Activated naive CD4-positive, alpha-beta T cell treated with anti-CD3 and anti-CD28 coated beads for 36 hours (primary cell): ENCODE data around the gene CTSA. TPM values are rescaled to one million over a fixed set of nuclear protein-coding genes. Genes with fewer than 3 reads are reported as not detected.

Experiments
- CTCF ChIA-PET: fragments of 350-600 bp; sonication (Branson Sonifier 250); formaldehyde crosslinking; loops from one replicate; lab custom pipeline; 2021; ENCODE audit warnings: antibody characterized with exemption; lab: Charles Lee
- DNase-seq: peaks from one replicate; pipeline ENCODE4 v3.0.0-alpha.2; 2020
- H3K27ac Mint-ChIP-seq: one replicate; pipeline ENCODE4 v1.8.0; 2021; ENCODE audit warnings: mild to moderate bottlenecking, mixed read lengths
- H3K27me3 Mint-ChIP-seq: one replicate; pipeline ENCODE4 v1.8.0; 2021; ENCODE audit warnings: low read depth, mixed read lengths
- H3K36me3 Mint-ChIP-seq: one replicate; pipeline ENCODE4 v1.8.0; 2021; ENCODE audit warnings: low read depth, mixed read lengths
- H3K4me1 Mint-ChIP-seq: one replicate; pipeline ENCODE4 v1.8.0; 2021; ENCODE audit warnings: low read depth, mixed read lengths
- H3K4me3 Mint-ChIP-seq: one replicate; pipeline ENCODE4 v1.8.0; 2021; ENCODE audit warnings: mild to moderate bottlenecking, moderate library complexity, mixed read lengths
- H3K9me3 Mint-ChIP-seq: one replicate; pipeline ENCODE4 v1.8.0; 2021; ENCODE audit warnings: mixed read lengths
- intact Hi-C: fragments of 100-400 bp; cut with micrococcal nuclease; formaldehyde crosslinking; loops from one replicate; pipeline ENCODE4 v1.15.1; 2023
- total RNA-seq, 2 experiments: library from RNA; stranded (reverse); gene quantifications; one replicate each; pipeline ENCODE4 v1.2.3, GENCODE V29; 2021

The CTSA gene
- total RNA-seq, 2 experiments from 2014 or later = 28.7 to 31.5 TPM

DNA sequence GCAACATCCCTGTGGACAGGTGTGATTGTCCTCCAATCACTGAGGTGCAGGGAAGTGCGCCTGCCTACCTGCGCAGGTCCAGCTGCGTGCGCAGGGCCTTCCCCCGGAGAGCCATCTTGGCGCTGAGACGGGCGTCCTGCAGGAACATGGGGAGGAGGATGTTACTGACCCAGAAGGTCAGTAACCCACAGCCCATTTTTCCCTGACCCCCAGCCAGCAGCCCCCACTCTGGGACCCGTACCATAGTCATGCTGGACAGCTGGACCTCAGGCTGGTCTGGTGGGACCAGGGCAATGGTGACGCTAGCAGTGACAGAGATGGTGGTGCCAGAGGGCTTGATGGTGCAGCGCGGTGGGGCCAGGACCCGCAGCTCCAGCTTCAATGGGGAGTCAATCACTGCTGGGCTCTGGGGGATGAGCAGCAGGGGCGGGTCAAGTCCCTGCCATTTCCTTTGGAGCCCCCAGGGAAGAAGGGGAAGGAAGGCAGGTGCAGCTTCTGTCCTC is 11.1 kb downstream of the CTSA start:
- CTCF ChIA-PET = interaction anchor here (0.6 kb wide), 1 partner anchor 41 kb away, joined by 3 read pairs; no protein-coding TSS in a partner anchor
- H3K27ac Mint-ChIP-seq = no peak overlapping the region
- H3K9me3 Mint-ChIP-seq = no peaks in the 10 kb centered on the region
- H3K4me3 Mint-ChIP-seq = no peak overlapping the region
- H3K27me3 Mint-ChIP-seq = no peaks in the 10 kb centered on the region
- DNase-seq = no peak
- H3K36me3 Mint-ChIP-seq = peaks cover 4% of the 10 kb centered on the region
- H3K4me1 Mint-ChIP-seq = no peaks in the 10 kb centered on the region
- intact Hi-C loops = no loop called here

DNA sequence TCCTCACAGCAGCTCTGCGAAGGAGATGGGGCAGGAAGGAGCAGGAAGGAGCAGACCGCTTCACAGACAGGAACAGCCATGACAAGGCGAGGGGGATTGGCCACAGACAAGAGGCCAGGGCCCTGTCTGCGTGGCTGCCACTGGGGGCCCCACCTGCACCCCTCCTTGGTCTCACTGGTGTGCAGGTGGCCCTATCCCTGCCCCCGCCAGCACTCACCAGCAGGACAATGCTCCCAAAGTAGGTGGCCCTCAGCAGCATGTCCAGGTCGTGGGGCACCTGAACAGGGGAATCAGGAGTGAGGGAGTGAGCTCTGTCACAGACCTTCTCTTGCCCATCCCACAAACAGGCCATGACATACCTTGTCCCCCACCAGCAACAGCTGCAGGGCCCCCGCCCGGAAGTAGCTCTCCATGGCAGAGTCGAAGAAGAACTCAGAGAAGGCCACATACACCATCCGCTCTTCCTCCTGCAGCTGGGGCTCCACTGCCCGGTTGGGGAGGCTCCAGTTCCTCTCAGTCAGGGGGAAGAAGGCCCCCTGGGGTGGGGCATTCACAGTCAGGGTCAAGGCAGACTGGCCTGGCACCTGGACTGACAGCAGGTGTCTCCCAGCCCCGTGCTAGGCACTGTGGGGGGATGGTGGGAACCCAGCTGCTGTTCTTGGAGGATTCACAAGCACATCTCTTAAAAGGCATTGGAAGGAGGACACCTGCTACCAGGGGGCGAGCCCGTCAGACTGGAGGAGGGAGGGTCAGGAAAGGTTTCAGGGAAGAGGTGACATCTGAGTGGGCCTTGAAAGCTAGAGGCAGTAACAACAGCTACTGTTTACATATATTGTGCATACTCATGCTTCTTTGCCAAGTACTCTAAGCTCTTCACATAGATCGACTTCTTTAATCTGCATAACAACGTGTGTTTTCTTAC is 13.7 kb downstream of the CTSA start:
- no peaks in the 10 kb centered on the region for H3K4me1 Mint-ChIP-seq
- H3K27ac Mint-ChIP-seq = no peak overlapping the region
- H3K36me3 Mint-ChIP-seq = no peaks in the 10 kb centered on the region
- no peaks in the 10 kb centered on the region for H3K27me3 Mint-ChIP-seq
- H3K9me3 Mint-ChIP-seq = no peaks in the 10 kb centered on the region
- no peak for DNase-seq
- intact Hi-C loops = no loop called here
- H3K4me3 Mint-ChIP-seq = no peak overlapping the region
- CTCF ChIA-PET = interaction anchor here (1.4 kb wide), 2 partner anchors 65 to 81 kb away, joined by 4 to 5 read pairs; no protein-coding TSS in a partner anchor

DNA sequence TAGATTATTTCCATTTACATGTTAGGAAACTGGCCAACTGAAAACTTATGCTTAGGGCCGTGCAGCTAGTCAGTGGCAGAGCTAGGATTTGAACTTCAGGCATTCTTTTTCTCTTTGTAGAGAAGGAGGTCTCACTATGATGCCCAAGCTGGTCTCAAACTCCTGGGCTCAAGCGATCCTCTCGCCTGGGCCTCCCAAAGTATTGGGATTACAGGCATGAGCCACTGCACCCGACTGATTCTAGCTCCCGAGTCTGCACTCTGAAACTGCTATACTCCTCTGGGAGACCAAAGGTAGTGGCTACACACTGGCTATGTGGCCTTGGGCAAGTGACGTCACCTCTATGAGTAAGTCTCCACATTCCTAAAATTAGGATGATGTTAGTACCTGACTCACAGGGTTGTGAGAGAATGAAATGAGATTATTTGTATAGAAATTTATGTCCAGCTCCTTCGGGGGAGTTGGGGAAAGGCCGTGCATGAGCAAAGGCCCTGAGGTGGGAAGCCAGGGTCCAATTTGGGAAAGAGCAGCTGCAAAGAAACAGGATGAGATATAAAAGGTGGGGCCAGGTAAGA is 14.5 kb downstream of the CTSA start:
- no peak for DNase-seq
- intact Hi-C loops = no loop called here
- Mint-ChIP-seq H3K4me3 (no peak overlapping the region), H3K27ac (no peak overlapping the region), H3K27me3 (no peaks in the 10 kb centered on the region), H3K4me1 (peaks cover 2% of the 10 kb centered on the region), H3K9me3 (no peaks in the 10 kb centered on the region), H3K36me3 (no peaks in the 10 kb centered on the region)
- CTCF ChIA-PET = interaction anchor here (1.4 kb wide), 2 partner anchors 64 to 82 kb away, joined by 4 to 5 read pairs; no protein-coding TSS in a partner anchor

DNA sequence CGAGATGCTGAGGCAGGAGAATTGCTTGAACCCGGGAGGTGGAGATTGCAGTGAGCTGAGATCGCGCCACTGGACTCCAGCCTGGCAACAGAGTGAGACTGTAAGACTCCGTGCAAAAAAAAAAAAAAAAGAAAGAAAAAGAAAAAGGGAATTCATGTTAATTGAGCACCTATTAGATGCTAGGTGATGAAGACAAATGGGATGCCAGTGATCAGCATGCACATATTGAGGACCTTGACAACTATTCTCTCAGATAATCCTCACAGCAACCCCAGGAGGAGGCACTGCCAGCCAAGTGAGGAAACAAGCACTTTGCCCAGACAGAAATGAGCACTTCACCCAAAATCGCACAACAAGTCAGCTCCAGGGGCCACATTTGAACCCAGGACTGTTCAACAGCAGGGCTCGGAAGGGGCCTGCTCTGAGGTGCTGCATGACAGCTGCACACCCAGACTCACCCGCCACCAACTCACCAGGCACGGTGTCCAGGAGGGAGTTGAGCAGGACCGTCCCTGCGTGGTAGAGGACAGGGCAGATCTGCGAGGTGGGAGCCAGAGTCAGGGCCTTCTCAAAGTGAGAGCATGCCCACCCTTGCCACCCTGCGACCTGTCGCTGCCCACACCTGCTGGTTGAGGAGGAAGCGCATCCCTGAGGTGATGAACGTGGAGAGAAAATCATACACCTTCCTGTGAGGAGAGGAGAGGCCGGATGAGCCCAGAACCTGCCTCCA is 16.2 kb downstream of the CTSA start:
- H3K36me3 Mint-ChIP-seq = no peaks in the 10 kb centered on the region
- no peak overlapping the region for H3K27ac Mint-ChIP-seq
- intact Hi-C loops = no loop called here
- no peak overlapping the region for H3K4me3 Mint-ChIP-seq
- no peak for DNase-seq
- peaks cover 17% of the 10 kb centered on the region for H3K4me1 Mint-ChIP-seq
- CTCF ChIA-PET = interaction anchor here (1.1 kb wide), 1 partner anchor 119 kb away, joined by 3 read pairs; no protein-coding TSS in a partner anchor
- no peaks in the 10 kb centered on the region for H3K9me3 Mint-ChIP-seq
- H3K27me3 Mint-ChIP-seq = peaks cover 3% of the 10 kb centered on the region

DNA sequence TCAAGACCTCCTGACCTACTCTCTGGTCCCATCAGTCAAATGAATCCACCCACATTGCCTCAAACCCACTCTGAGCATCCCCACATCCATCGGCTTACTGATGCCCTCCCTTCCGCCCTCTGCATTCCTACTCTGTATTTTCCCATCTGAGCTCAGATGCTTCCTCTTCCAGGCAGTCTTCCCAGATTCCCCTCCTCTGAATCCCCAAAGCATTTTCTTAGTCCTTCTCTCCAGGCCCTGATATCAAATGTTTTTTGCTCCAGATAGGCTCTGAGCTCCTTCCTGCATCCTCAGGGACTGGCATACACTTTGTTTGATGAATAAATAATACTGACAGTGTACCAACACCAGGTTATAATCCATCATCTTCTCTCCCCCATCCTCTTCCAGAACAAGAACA is 16.9 kb downstream of the CTSA start:
- Mint-ChIP-seq H3K4me1 (peaks cover 19% of the 10 kb centered on the region), H3K9me3 (no peaks in the 10 kb centered on the region), H3K4me3 (no peak overlapping the region), H3K27ac (no peak overlapping the region), H3K27me3 (peaks cover 6% of the 10 kb centered on the region), H3K36me3 (no peaks in the 10 kb centered on the region)
- CTCF ChIA-PET = interaction anchor here (1.1 to 2.9 kb wide), 2 partner anchors 18 to 120 kb away, joined by 3 to 7 read pairs; partner anchors contain the start of genes CTSA and NEURL2
- no peak for DNase-seq
- intact Hi-C loops = no loop called here

DNA sequence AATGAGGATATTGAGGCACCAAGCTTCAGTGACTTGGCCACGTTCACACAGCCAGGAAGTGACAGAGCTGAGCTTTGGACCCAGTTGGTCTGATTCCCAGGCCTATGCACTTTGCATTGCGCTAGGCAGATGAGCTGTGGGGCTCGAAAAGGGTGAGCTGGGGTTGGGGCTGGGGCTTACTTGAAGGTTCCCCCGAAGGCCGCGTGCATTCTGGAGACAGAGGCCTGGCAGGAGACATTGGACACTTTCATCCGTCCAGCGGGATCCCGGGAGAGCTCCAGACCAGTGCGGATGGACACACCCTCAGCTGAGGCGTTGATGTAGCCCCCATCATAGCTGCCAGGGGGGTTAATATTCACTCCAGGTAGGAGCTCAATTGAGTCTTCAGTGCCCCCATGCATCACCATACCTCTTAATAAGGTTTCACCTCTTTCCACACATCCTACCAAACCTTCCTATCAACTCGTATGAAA is 18.2 kb downstream of the CTSA start:
- DNase-seq = no peak
- intact Hi-C loops = no loop called here
- Mint-ChIP-seq H3K36me3 (no peaks in the 10 kb centered on the region), H3K4me3 (no peak overlapping the region), H3K27me3 (peaks cover 11% of the 10 kb centered on the region), H3K9me3 (no peaks in the 10 kb centered on the region), H3K27ac (no peak overlapping the region), H3K4me1 (peaks cover 20% of the 10 kb centered on the region)
- CTCF ChIA-PET = interaction anchor here (0.7 to 2.9 kb wide), 3 partner anchors 19 to 111 kb away, joined by 3 to 7 read pairs (median 3); partner anchors contain the start of genes CTSA and NEURL2

DNA sequence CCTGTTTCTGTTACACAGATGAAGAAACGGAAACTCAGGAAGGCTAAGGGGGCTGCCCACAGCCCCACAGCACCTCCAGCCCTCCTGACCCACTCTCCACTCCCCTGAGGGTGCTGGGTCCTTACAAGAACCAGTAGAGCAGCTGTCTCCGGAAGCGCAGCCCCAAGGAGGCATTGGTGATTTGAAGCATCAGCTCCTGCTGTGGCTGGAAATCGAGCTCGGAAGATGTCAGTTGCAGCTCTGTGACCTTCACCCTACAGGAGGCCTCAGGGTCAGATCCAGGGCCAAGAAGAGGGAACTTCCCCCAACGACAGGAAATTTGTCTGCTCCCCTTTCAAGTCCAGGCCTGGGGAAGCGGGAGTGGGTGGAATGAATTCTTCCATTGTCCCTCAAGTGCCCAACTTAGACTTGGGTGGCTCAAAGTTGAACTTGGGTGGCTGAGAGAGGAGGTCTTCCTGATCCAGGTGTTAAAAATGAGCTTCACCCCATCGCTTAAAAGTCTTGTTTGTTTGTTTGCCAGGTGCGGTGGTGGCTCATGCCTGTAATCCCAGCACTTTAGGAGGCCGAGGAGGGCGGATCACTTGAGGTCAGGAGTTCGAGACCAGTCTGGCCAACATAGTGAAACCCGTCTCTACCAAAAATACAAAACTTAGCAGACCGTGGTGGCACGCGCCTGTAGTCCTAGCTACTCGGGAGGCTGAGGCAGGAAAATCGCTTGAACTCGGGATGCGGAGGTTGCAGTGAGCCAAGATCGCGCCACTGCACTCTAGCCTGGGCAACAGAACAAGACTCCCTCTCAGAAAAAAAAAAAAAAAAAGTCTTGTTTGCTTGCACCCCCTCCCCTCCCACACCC is 18.9 kb downstream of the CTSA start:
- Mint-ChIP-seq H3K27ac (no peak overlapping the region), H3K4me1 (peaks cover 20% of the 10 kb centered on the region), H3K27me3 (peaks cover 14% of the 10 kb centered on the region), H3K36me3 (no peaks in the 10 kb centered on the region), H3K4me3 (peak overlapping the region; percentile 82), H3K9me3 (no peaks in the 10 kb centered on the region)
- no peak for DNase-seq
- intact Hi-C loops = loop anchor here (1.0 kb wide), 3 partner anchors 19 to 62 kb away; partner anchors contain the start of genes ACOT8, CTSA, NEURL2 and ZNF335
- CTCF ChIA-PET = interaction anchor here (0.7 to 2.9 kb wide), 3 partner anchors 20 to 112 kb away, joined by 3 to 7 read pairs (median 3); partner anchors contain the start of genes CTSA and NEURL2

DNA sequence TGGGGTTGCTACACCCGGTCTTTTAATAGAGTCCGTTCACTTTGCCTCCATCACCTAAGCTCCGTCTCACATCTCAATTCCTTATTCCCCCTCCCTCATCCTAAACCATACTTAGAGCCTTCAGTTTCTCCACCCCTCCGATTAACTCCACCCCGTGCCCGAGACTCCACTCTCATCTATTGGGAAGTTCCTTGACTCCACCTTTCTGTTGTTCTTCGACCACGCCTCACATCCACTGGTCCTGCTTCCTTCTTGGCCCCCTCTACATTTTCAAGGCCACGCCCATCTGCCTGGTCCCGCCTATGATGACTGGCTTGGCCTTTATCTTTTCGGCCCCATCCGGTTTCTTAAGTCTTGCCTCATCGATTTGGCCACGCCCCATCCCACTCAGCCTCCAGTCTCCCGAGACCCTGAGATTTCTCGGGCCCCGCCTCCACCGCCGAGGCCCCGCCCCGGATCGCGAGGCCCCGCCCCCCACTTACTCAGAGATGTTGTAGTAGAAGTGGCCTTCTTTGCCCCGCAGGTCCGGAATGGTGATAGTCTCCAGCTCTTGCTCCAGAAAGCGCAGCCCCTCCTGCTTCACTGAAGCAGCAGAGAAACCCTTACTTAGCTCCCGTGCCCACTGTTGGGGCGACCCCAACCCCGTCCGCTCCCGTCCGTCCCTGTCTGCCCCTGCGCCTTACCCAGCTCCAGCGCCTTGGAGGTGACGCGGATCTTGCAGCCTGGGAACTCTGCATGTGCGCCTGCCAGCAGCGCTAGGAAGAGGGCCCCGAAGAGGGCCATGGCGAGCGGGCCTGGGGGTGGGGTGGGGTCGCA is 19.7 kb downstream of the CTSA start:
- peak overlapping the region; percentile 25 for H3K27ac Mint-ChIP-seq
- H3K27me3 Mint-ChIP-seq = peaks cover 16% of the 10 kb centered on the region
- CTCF ChIA-PET = interaction anchor here (1.4 to 2.9 kb wide), 2 partner anchors 21 to 112 kb away, joined by 3 to 7 read pairs; partner anchors contain the start of genes CTSA and NEURL2
- peak; percentile 97 for DNase-seq
- H3K4me3 Mint-ChIP-seq = peak overlapping the region; percentile 82
- intact Hi-C loops = loop anchor here (1.0 kb wide), 4 partner anchors 20 to 61 kb away; partner anchors contain the start of genes ACOT8, CTSA, NEURL2 and ZNF335
- no peaks in the 10 kb centered on the region for H3K9me3 Mint-ChIP-seq
- H3K36me3 Mint-ChIP-seq = no peaks in the 10 kb centered on the region
- peaks cover 20% of the 10 kb centered on the region for H3K4me1 Mint-ChIP-seq

DNA sequence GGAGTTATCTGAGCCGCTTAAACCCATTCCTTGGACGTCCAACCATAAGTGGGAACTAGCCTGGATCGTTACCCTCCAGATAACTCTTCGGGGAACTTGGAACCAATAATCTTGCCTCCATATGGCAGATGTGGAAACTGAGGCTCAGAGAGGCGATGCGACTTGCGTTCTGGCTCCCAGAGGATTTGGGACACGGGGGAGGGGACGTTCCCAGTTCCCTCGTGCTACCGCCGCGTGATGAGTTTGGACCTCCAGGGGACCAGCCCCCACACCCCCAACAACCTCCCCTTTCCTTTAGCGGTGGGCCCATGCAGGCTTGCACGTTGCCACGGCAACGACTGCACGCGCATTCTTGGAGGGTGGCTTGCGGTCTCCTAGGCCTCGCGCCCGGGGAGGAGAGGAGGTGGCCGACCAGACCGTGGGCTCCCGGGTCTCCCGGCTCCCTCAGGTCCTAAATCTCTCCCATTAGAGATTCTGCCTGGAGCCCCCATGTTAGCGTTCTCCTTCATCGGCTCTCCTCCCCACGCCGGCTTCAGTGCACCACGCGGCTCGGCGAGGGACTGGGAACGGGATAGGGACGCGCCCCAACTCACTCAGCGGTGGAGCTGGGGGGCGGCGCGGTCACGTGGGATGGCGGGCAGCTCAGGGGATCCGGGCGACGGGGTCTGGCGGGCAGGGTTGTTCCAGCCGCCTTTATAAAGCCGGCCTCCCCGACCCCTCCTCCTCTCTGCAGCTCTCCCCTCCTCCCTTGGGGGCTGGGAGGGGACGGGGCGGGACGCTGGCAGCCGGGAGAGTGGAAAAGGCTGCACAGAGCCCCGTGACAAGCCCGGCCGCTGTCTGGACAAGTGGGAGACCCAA is 20.6 kb downstream of the CTSA start, which contains the start of gene PLTP:
TSS of gene PLTP (minus strand) at position 670 of the 858 bp plus-strand sequence. CDS start 703 bp downstream, outside the sequence.
- DNase-seq = peak; percentile 27
- peaks cover 21% of the 10 kb centered on the region for H3K27me3 Mint-ChIP-seq
- intact Hi-C loops = loop anchor here (1.0 kb wide), 1 partner anchor 22 kb away; no protein-coding TSS in a partner anchor
- H3K27ac Mint-ChIP-seq = no peak within 1 kb of the TSS
- H3K4me1 Mint-ChIP-seq = peaks cover 20% of the 10 kb centered on the region
- H3K9me3 Mint-ChIP-seq = no peaks in the 10 kb centered on the region
- CTCF ChIA-PET = no interaction called here
- peak within 1 kb of the TSS; percentile 82 for H3K4me3 Mint-ChIP-seq
- no peaks in the 10 kb centered on the region for H3K36me3 Mint-ChIP-seq

DNA sequence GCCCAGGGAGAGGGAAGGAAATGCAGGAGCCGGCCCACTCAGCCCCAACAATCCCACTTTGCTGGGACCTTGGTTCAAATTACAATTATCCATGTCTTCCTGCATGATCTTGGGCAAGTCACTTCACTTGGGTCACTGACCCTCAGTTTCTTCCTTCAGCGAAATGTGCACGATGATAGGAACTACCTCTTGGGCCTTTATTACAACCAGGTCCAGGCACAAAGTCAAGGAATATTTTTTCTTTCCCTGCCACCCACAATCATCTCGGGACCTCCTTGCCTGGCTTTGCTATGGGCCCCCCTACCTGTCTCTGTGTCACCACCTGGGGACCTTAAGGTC is 21.2 kb downstream of the CTSA start:
- Mint-ChIP-seq H3K27ac (no peak overlapping the region), H3K27me3 (peaks cover 21% of the 10 kb centered on the region), H3K36me3 (no peaks in the 10 kb centered on the region), H3K9me3 (no peaks in the 10 kb centered on the region), H3K4me3 (peak overlapping the region; percentile 82), H3K4me1 (peaks cover 20% of the 10 kb centered on the region)
- CTCF ChIA-PET = no interaction called here
- intact Hi-C loops = no loop called here
- no peak for DNase-seq
